ENCODE data around the gene BRSK2. TPM values are rescaled to one million over a fixed set of nuclear protein-coding genes. Genes with fewer than 3 reads are reported as not detected.

The BRSK2 gene
- total RNA-seq, 1 donor from 2014 or later: 1.4 TPM

DNA sequence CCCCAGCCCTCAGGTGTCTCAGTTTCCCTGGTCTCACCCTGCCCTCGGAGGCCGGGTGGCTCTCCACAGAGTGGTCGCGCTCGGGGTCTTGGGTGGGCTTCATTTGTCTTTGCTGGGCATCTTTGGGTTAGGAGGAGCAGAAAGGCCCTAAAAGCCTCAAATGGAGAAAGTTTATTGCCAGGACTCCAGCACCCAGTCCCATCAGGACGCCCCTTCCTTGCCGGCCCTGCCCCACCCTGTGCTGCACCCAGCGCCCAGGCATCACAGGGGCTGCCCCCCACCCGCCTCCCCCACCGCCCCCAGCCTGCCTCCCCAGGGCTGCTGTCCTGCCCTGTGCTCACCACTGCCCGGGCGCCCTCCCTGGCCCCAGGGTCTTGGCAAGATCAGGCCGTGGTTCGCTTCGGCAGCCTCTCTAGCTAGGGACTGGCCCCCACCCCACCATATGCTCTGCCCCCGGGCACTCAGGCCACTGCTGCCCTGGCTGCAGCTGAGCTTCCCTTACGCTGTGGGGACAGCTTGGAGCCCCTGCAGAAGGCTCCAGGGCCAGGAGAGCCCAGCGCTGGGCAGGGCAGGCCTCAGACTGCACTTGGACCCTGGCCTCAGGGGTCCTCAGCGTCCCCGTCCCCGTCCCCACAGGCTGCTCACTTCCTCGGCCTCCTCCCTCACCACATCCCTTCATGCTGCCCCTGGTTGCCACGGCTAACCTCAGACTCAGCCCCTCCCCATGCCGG, 65.5 kb downstream of the BRSK2 start:
- intact Hi-C loops (cut with DNase I): loop anchor here (10.0 kb wide), 1 partner anchor 60 kb away; no protein-coding TSS in a partner anchor
- ATAC-seq: no peak
- no peak for DNase-seq (ENCODE audit: missing footprints)

DNA sequence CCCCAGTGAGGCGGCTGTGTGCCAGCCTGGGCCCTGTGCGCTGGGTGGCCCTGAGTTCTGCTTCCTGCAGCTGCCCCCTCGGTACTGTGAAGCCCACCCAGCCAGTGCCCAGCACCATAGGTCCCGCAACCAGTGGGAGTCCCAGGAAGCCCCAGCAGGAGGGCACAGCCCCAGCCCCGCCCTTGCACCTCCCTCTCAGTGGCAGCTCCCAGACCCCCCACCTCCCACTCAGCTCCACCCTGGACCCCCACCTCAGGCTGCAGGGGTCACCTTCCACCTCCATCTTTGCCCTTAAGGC, 66.0 kb downstream of the BRSK2 start:
- intact Hi-C loops (cut with DNase I): loop anchor here (10.0 kb wide), 1 partner anchor 59 kb away; no protein-coding TSS in a partner anchor
- ATAC-seq (no peak), DNase-seq (ENCODE audit: missing footprints) (no peak)

- DNase-seq (ENCODE audit: missing footprints): no peak
- intact Hi-C loops (cut with DNase I): loop anchor here (10.0 kb wide), 1 partner anchor 59 kb away; no protein-coding TSS in a partner anchor
- ATAC-seq: no peak
These were observed 66.4 kb downstream of the BRSK2 start for GRCh38 chr11:1456176-1456575.

GRCh38 chr11:1456596-1457325, 67.0 kb downstream of the BRSK2 start:
- intact Hi-C loops (cut with DNase I): loop anchor here (10.0 kb wide), 1 partner anchor 58 kb away; no protein-coding TSS in a partner anchor
- ATAC-seq: no peak
- no peak for DNase-seq (ENCODE audit: missing footprints)

DNA sequence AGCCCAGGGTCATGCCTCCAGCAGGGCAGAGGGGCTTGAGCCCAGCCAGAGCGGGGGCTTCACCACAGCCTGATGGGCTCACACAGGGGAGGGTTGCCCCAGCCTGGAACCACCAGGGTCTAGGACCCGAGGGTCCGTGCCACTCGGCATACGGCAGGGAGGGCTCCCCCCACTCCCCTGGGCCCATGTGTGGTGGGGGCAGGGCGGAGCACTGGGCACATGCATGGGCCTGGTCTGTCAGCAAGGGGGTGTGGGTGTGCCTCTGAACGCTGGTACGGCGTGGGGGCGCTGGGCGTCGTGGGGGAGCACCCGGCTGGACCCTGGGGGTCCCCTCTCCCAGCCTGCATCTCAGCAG, 67.6 kb downstream of the BRSK2 start:
- no peak for DNase-seq (ENCODE audit: missing footprints)
- intact Hi-C loops (cut with DNase I): loop anchor here (10.0 kb wide), 1 partner anchor 57 kb away; no protein-coding TSS in a partner anchor
- ATAC-seq: no peak

DNA sequence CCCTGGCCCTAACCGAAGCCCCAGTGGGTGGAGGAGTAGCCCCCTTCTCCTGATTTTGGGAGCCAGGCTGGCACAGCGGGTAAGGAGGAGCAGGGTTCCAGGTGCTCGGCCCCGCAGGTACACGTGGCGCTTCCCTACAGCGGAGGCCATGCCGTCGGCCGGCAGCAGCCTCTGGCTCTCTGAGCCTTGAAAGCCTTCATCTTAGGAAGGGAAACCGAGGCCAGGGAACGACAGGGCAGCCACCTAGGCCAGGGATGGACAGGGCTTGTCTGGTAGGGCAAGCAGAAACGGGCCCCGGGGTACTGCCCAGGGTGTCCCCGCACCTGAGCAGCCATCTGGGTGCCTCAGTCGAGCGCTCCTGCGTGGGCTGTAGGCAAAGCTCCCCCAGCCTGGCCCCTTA, 68.1 kb downstream of the BRSK2 start:
- intact Hi-C loops (cut with DNase I): loop anchor here (10.0 kb wide), 1 partner anchor 57 kb away; no protein-coding TSS in a partner anchor
- DNase-seq (ENCODE audit: missing footprints) (no peak), ATAC-seq (no peak)

- intact Hi-C loops (cut with DNase I): loop anchor here (10.0 kb wide), 1 partner anchor 56 kb away; no protein-coding TSS in a partner anchor
- DNase-seq (ENCODE audit: missing footprints): no peak
- peak; percentile 57 for ATAC-seq
These were observed 68.8 kb downstream of the BRSK2 start for GRCh38 chr11:1458340-1459218.

DNA sequence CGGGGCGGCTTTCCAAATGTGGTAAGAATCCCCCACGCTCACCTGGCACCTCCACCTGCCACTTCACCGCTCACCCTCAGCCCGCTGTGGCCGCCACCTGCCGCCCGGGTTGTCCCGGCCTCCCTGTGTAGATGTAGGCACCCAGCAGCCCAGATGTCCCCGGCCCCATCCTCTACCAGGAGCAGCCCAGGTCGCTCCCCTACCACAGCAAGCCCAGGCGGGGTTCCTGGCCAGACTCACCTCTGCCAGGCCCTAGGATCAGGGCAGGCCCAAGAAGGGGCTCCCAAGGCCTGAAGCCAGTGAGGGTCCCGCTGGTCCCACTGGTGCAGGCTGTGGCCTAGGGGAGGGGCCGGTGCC, 69.5 kb downstream of the BRSK2 start:
- DNase-seq (ENCODE audit: missing footprints) (no peak), ATAC-seq (no peak)
- intact Hi-C loops (cut with DNase I): loop anchor here (10.0 kb wide), 1 partner anchor 56 kb away; no protein-coding TSS in a partner anchor

DNA sequence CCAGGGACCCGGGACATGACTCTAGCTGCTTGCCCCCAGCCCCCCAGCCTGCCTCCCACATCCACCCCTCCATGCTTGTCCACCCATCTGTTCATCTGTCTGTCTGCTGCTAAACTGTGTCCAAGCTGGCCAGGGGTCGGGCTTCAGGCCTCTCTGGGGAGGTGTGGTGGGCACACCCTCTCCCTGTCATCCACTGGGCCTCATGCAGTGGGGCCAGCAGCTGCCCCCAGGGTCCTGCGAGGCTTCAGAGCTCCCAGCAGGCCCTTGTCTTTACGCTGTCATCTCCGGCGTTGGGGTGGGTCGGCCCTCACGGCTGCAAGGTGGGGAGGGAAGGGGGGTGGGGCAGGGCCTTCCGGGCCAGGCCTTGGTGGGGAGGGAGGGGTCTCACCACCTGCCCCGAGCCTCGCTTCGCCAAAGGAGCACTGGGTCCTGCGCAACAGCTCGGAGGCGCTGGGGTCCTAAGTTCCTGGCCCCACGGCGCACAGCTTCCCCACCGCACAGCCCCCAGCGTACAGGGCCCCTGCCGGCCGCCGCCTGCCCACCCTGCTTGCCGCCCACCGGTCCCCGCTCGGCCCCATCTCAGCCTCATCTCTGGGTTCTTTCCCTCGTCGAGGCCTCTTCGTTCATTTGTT, 70.1 kb downstream of the BRSK2 start:
- intact Hi-C loops (cut with DNase I): loop anchor here (10.0 kb wide), 1 partner anchor 55 kb away; no protein-coding TSS in a partner anchor
- DNase-seq (ENCODE audit: missing footprints) (no peak), ATAC-seq (no peak)

- intact Hi-C loops (cut with DNase I): no loop called here
- ATAC-seq (peak; percentile 35), DNase-seq (ENCODE audit: missing footprints) (no peak)
These were observed 70.8 kb downstream of the BRSK2 start for GRCh38 chr11:1460396-1460985.

- intact Hi-C loops (cut with DNase I): no loop called here
- ATAC-seq: no peak
These were observed 71.5 kb downstream of the BRSK2 start for GRCh38 chr11:1460986-1461825.

DNA sequence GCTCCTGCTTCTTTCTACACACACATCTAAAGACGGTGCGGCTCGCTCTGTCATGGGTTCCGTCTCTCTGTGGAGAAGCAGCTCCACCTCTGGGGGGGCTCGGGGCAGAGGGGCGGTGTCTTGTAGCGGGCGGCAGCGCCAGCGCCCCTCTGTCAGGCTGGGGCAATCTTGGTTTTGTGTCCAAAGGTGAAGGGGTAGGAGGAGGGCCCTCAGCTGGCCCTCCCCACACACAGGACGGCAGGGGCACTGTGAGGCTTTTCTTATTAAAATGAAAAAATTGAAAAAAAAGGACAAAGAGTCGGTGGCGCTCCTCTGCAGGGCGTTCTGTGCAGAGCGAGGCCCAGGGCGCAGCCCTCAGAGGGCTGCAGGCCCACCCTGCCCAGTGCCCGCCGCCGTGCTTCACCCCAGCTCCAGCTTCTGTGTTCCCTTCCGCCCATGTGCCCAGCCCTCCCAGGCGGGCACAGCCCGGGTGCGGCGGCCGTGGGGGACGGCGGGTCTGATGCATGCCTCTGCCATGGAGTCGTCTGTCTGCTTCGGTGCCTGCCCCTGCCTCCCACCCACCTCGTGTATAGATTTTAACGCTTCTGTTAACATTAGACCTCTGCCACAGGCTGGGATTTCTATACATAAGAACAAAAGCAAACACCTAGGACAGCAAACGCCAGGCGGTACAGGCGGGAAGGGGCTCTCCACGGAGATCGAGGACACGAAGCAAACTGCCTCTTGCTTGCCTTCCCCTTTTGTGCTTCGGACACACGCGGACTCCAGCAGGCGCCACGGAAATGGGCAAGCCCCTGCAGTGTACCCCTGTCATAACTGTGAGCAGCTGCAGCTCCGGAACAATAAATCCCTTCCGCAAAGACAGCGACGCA, 72.3 kb downstream of the BRSK2 start:
- ATAC-seq (no peak), DNase-seq (ENCODE audit: missing footprints) (no peak)
- intact Hi-C loops (cut with DNase I): no loop called here

More at GRCh38 chr11:1460986-1461825, 71.5 kb downstream of the BRSK2 start:
- DNase-seq (ENCODE audit: missing footprints): no peak

DNA sequence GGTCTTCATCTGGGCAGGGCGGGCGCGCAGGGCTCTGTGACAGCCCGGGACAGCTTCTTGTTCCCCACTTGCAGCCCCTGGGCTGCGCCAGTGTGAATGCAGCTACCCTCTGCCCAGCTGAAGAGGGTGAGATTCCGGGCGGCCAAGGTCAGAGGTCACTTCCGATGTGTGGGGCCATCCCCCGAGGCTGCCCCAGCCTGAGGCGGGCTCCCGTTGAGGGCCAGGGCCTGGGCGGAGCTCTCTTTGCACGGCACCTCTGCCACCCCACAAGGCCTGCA, 72.9 kb downstream of the BRSK2 start:
- intact Hi-C loops (cut with DNase I): no loop called here
- DNase-seq (ENCODE audit: missing footprints) (no peak), ATAC-seq (no peak)

GRCh38 chr11:1463056-1463455, 73.3 kb downstream of the BRSK2 start:
- DNase-seq (ENCODE audit: missing footprints) (no peak), ATAC-seq (no peak)
- intact Hi-C loops (cut with DNase I): no loop called here

DNA sequence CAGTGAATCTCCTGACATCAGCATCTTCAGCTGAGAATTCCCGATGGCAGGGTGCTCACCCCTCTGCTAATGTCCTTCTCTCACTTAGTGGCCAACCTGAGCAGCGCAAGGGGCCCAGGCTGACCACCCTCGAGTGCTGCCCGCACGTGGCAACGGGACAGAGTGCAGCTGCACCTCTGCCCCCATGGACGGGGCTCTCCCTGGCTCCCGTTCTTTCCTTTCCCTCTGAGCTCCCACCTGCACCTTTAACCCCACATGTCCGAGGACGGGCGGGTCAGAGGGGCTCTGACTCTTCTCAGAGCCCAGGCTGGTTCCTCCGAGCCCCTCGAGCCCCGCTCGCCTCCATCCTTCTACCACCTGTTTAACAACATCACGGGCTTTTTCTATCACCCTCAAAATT, 77.0 kb downstream of the BRSK2 start:
- ATAC-seq (no peak), DNase-seq (ENCODE audit: missing footprints) (no peak)
- intact Hi-C loops (cut with DNase I): no loop called here

DNA sequence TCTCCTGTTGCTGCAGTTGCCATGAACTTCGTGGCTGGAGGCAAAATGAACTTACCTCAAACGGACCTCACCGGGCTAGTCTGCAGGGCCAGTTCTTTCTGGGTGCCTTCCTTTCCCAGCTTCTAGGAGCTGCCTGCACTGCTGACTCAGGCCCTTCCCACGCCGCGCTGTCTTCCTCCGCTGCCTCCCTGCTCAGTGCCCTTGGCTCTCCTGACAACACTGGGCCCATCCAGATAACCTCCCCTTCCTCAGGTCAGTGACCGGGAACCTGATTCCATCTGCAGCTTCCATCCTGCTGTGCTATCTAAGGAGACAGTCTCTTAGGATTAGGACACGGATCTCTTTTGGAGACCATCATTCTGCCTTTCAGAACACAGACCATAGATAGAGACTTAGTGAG, 77.5 kb downstream of the BRSK2 start:
- ATAC-seq (no peak), DNase-seq (ENCODE audit: missing footprints) (no peak)
- intact Hi-C loops (cut with DNase I): no loop called here

- ATAC-seq (peak; percentile 63), DNase-seq (ENCODE audit: missing footprints) (no peak)
- intact Hi-C loops (cut with DNase I): no loop called here
These were observed 78.3 kb downstream of the BRSK2 start for GRCh38 chr11:1468002-1468401.

Data from Right ventricle myocardium inferior (tissue), 1 donor.